Lower leg skin (tissue), 3 donors: ENCODE results near the gene KCTD10.

Experiments used
- CTCF ChIP-seq, 3 donors: fragments of 450-650 bp; IDR thresholded peaks; one replicate each; pipeline ENCODE4 v1.5.1; 2016; ENCODE audit warnings: antibody characterized with exemption in 3 of 3, mild to moderate bottlenecking in 3 of 3, moderate library complexity in 2 of 3
- POLR2A ChIP-seq, 2 donors: fragments of 450-650 bp; IDR thresholded peaks; one replicate each; pipeline ENCODE4 v1.6.1; 2016 to 2017; ENCODE audit warnings: antibody characterized with exemption in 2 of 2, mild to moderate bottlenecking in 1 of 2, moderate library complexity in 1 of 2

DNA sequence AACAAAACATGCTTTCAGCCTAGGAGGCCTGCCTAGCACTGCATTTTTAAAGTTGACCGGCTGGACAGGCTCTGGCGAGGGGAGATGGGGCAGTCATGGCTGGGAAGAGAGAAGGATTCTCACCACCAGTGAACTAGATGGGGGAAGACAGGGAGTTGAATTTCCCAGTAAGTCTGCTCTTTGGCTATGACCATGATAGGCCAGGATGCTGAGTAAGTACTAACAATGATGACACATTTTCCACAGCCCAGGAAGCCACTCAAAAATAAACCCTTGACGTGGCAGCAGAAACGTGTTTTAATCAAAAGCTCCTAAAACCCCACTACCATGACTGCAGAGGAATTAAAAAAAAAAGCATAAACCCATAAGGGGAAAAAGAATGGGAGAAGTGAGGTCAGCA, 19.0 kb downstream of the KCTD10 start:
- no peak for TF ChIP-seq POLR2A (IDR thresholded peaks at IDR 0.05)
- TF ChIP-seq CTCF (IDR thresholded peaks at IDR 0.05) = no peak
